Anterior cingulate cortex (tissue), 58 donors: Measurements from ENCODE around the gene ADH7.
"Not testable (repeated sequence)": the region's sequence is repeated elsewhere in the genome, so short reads cannot be mapped to it uniquely, and the experiment has no call there.

ENCODE experiments used
- DNase-seq, 58 donors: peaks; one replicate each; lab custom pipeline; 2025; lab: John Stamatoyannopoulos, UW

Gene ADH7

GRCh38 chr4:99382745-99383360, 52.3 kb downstream of the ADH7 start:
- no peak for DNase-seq

DNA sequence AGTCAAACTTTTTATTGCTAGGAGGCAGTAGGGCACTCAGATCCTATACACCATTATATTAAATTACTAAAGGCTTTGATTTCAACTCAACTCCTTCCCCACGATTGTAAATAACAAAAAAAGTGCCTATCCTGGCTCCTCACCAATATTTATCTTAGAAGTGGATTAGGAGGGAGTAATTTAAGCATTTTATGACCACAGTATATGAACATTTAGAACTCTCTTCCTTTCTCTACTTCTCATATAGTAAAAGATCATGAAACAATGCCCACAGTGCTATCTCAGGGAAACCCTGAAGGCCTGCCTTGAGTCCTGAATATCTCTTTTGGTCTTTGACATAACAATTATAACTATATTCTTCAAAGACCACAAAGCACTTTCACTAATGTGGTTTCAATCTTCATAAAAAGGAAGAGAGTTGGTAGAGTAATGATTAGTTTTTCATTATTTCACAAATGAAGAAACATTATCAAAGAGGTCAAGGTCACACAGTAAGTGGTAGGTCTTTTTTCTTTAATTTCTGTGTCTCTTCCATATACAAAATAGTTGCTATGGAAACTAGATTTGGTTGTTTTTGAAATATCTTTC, 53.5 kb downstream of the ADH7 start:
- no peak for DNase-seq

GRCh38 chr4:99379571-99379970, 55.6 kb downstream of the ADH7 start:
- no peak for DNase-seq

DNA sequence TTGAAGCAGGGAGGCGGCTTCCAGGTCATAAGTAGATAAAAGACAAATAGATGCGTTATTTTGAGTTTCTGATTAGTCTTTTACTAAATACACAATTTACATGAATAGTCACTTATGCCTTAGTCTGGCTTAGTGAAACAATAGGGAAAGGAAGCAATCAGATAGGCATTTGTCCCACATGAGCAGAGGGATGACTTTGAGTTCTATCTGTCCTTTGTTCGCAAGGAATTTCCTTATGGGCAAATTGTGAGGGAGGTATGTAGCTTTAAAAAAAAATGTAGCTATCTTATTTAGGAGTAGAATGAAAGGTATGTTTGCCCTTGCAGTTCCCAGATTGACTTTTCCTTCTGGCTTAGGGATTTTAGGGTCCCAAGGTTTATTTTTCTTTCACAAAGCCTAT, 56.3 kb downstream of the ADH7 start:
- DNase-seq: no peak

GRCh38 chr4:99377341-99377740, 57.8 kb downstream of the ADH7 start:
- not testable (repeated sequence) for DNase-seq

DNA sequence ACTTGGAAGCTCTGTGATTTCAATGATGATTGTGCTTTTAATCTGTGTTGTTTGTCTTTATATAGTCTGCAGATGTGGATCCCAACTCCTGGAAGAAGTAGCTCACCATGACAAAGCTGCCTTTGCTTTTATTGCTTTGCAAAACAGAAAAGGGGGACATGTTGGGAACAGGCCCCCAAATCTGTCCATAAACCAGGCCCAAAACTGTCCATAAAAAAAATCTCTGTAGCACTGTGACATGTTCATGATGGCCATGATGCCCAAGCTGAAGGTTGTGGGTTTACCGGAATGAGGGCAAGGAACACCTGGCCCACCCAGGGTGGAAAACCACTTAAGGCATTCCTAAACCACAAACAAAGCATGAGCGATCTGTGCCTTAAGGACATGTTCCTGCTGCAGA, 62.7 kb downstream of the ADH7 start:
- not testable (repeated sequence) for DNase-seq

GRCh38 chr4:99367817-99368216, 67.3 kb downstream of the ADH7 start:
- not testable (repeated sequence) for DNase-seq

DNA sequence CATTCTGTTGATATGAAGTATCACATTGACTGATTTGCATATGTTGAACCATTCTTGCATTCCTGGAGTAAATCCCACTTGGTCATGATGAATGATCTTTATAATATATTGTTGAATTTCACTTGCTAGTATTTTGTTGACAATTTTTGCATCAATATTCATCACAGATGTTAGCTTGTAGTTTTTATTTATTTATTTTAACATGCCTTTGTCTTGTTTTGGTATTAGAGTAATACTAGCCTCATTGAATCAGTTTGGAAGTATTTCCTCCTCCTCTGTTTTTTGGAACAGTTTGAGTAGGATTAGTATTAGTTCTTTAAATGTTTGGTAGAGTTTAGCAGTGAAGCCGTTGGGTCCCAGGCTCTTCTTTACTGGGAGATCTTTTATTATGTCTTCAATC, 68.7 kb downstream of the ADH7 start:
- no peak for DNase-seq

- no peak for DNase-seq
These were observed 72.4 kb downstream of the ADH7 start for GRCh38 chr4:99362768-99363167.
